ENCODE measurements around the gene MYOF.

DNA sequence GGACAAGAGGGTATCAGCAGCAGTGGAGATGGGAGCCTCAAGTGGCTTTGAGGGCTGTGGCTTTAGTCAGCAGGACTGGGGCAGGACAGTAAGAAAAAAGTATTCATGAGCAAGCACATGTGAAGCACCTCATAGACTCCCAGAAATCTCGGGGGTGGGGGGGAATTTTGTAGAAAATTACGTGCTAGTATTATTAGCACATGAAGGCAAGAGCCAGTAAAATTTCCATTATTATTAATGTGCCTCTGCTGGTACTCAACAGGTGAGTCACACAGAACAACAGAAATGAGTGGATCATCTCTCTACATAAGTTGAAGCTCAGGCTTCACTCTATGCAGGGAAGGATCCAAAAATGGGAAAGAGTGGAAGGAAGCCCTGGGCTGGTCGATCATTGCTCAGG, 114.5 kb downstream of the MYOF start:
- TF ChIP-seq EZH2phosphoT487 (IDR thresholded peaks at IDR 0.05; ENCODE audit: insufficient read depth, low read depth) (no peak), EZH2 (IDR thresholded peaks at IDR 0.05; ENCODE audit: insufficient read depth, poor library complexity, severe bottlenecking) (no peak)
